ENCODE measurements around the gene DCAF8.

GRCh38 chr1:160216301-160216700 is 46.0 kb downstream of the DCAF8 start:
- no peak for TF ChIP-seq CTCF (IDR thresholded peaks at IDR 0.05)
- TF ChIP-seq POLR2A (IDR thresholded peaks at IDR 0.05) = no peak
